ENCODE results near the gene MSH5. TPM values are rescaled to one million over a fixed set of nuclear protein-coding genes. Genes with fewer than 3 reads are reported as not detected.

Gene MSH5
- polyA plus RNA-seq, 1 donor (not counting 4 experiments of a cell fraction or from before 2014, with no cell fraction given), result 14.8 TPM

- Histone ChIP-seq H4K20me1 (ENCODE audit: control insufficient read depth, extremely low read depth, insufficient read depth, low read length) (no peaks in the 10 kb centered on the region), H3K9me1 (ENCODE audit: control insufficient read depth, extremely low read depth, insufficient read depth, low read length) (peaks cover 2% of the 10 kb centered on the region), H3K4me1 (ENCODE audit: control insufficient read depth, extremely low read depth, insufficient read depth, low read length) (peaks cover 9% of the 10 kb centered on the region), H3K9me3 (ENCODE audit: control insufficient read depth, low read depth, low read length) (no peaks in the 10 kb centered on the region), H3K4me3 (ENCODE audit: control insufficient read depth in 2 of 3, extremely low read depth in 1 of 3, insufficient read depth in 2 of 3, low read depth in 1 of 3, low read length in 3 of 3) (no peak overlapping the region), H3K4me2 (ENCODE audit: control insufficient read depth, extremely low read depth, insufficient read depth, low read depth, low read length) (no peak overlapping the region), H3K36me3 (ENCODE audit: control insufficient read depth in 2 of 2, extremely low read depth in 1 of 2, insufficient read depth in 2 of 2, low read length in 2 of 2) (no peaks in the 10 kb centered on the region), H3K27ac (ENCODE audit: control insufficient read depth, insufficient read depth, low read length) (no peak overlapping the region), H3K27me3 (ENCODE audit: control insufficient read depth, extremely low read depth, insufficient read depth, low read length) (no peaks in the 10 kb centered on the region), H3K79me2 (ENCODE audit: control insufficient read depth, insufficient read depth, low read length) (no peaks in the 10 kb centered on the region), H2AFZ (ENCODE audit: control insufficient read depth, low read length) (no peak overlapping the region), H3K9ac (ENCODE audit: control insufficient read depth, extremely low read depth, insufficient read depth, low read length) (no peak overlapping the region)
- no peak for FAIRE-seq
- dilution Hi-C loops (cut with MboI; ENCODE audit: extremely low pct_ligation_motif_present, low sequenced_read_pairs), result no loop called here
- TF ChIP-seq EZH2 (IDR thresholded peaks at IDR 0.05; ENCODE audit: low read length) (no peak), CTCF (optimal IDR thresholded peaks at IDR 0.05 in 1 of 3, IDR thresholded peaks at IDR 0.05 in 1 of 3, conservative IDR thresholded peaks at IDR 0.05 in 1 of 3; ENCODE audit: extremely low read depth in 1 of 3, insufficient read depth in 2 of 3, low read length in 3 of 3) (no peak)
- no peak for DNase-seq (ENCODE audit: low read depth, low spot score)
Observed at GRCh38 chr6:31770860-31771259, 31.1 kb downstream of the MSH5 start.

- TF ChIP-seq CTCF (optimal IDR thresholded peaks at IDR 0.05 in 1 of 3, IDR thresholded peaks at IDR 0.05 in 1 of 3, conservative IDR thresholded peaks at IDR 0.05 in 1 of 3; ENCODE audit: extremely low read depth in 1 of 3, insufficient read depth in 2 of 3, low read length in 3 of 3) (no peak), EZH2 (IDR thresholded peaks at IDR 0.05; ENCODE audit: low read length) (no peak)
- Histone ChIP-seq H3K27ac (ENCODE audit: control insufficient read depth, insufficient read depth, low read length) (no peak overlapping the region), H2AFZ (ENCODE audit: control insufficient read depth, low read length) (no peak overlapping the region), H4K20me1 (ENCODE audit: control insufficient read depth, extremely low read depth, insufficient read depth, low read length) (no peaks in the 10 kb centered on the region), H3K4me1 (ENCODE audit: control insufficient read depth, extremely low read depth, insufficient read depth, low read length) (peaks cover 20% of the 10 kb centered on the region), H3K9ac (ENCODE audit: control insufficient read depth, extremely low read depth, insufficient read depth, low read length) (no peak overlapping the region), H3K9me1 (ENCODE audit: control insufficient read depth, extremely low read depth, insufficient read depth, low read length) (peaks cover 2% of the 10 kb centered on the region), H3K9me3 (ENCODE audit: control insufficient read depth, low read depth, low read length) (no peaks in the 10 kb centered on the region), H3K4me3 (ENCODE audit: control insufficient read depth in 2 of 3, extremely low read depth in 1 of 3, insufficient read depth in 2 of 3, low read depth in 1 of 3, low read length in 3 of 3) (no peak overlapping the region), H3K27me3 (ENCODE audit: control insufficient read depth, extremely low read depth, insufficient read depth, low read length) (no peaks in the 10 kb centered on the region), H3K4me2 (ENCODE audit: control insufficient read depth, extremely low read depth, insufficient read depth, low read depth, low read length) (no peak overlapping the region), H3K79me2 (ENCODE audit: control insufficient read depth, insufficient read depth, low read length) (no peaks in the 10 kb centered on the region), H3K36me3 (ENCODE audit: control insufficient read depth in 2 of 2, extremely low read depth in 1 of 2, insufficient read depth in 2 of 2, low read length in 2 of 2) (no peaks in the 10 kb centered on the region)
- FAIRE-seq (no peak), DNase-seq (ENCODE audit: low read depth, low spot score) (no peak)
- dilution Hi-C loops (cut with MboI; ENCODE audit: extremely low pct_ligation_motif_present, low sequenced_read_pairs), result no loop called here
Observed at GRCh38 chr6:31771992-31772358, 32.2 kb downstream of the MSH5 start.

Data from keratinocyte (primary cell).